Lung (tissue), 12 donors: ENCODE measurements around the gene RTBDN. TPM values are rescaled to one million over a fixed set of nuclear protein-coding genes. Genes with fewer than 3 reads are reported as not detected.

Experiments
- ATAC-seq: fragments of 200-7000 bp; cut with Tn5 transposase; one replicate; pipeline ENCODE4 v1.9.1; 2020; ENCODE audit warnings: moderate number of reproducible peaks; ENCODE audit not compliant: insufficient read depth, low FRiP score
- DNase-seq, 3 donors: peaks; one replicate each; pipeline ENCODE4 v3.0.0-alpha.2; 2013 to 2017
- H3K27ac ChIP-seq, 2 donors: one replicate each; pipeline ENCODE4 v1.5.1; 2013; ENCODE audit warnings: mild to moderate bottlenecking in 2 of 2, moderate library complexity in 2 of 2, control low read depth in 1 of 2, inconsistent platforms in 1 of 2, low read depth in 1 of 2, low read length in 1 of 2
- H3K27me3 ChIP-seq, 3 donors: one replicate each; pipeline ENCODE4 v1.5.1; 2013; ENCODE audit warnings: low read length in 2 of 3; ENCODE audit not compliant: control insufficient read depth in 3 of 3, insufficient read depth in 3 of 3
- H3K36me3 ChIP-seq, 4 donors: one replicate each; pipeline ENCODE4 v1.5.1; 2013; ENCODE audit warnings: low read length in 4 of 4, mild to moderate bottlenecking in 1 of 4, moderate library complexity in 1 of 4; ENCODE audit not compliant: control insufficient read depth in 4 of 4, insufficient read depth in 4 of 4
- H3K4me1 ChIP-seq, 5 donors: one replicate each; pipeline ENCODE4 v1.5.1; 2013; ENCODE audit warnings: low read length in 5 of 5, mild to moderate bottlenecking in 2 of 5, moderate library complexity in 1 of 5; ENCODE audit not compliant: control insufficient read depth in 5 of 5, insufficient read depth in 5 of 5
- H3K4me3 ChIP-seq: one replicate; pipeline ENCODE4 v1.5.1; 2013; ENCODE audit warnings: mild to moderate bottlenecking, control low read depth, moderate library complexity
- H3K9ac ChIP-seq, 2 donors: one replicate each; pipeline ENCODE4 v1.5.1; 2013; ENCODE audit warnings: low read length in 2 of 2, control low read depth in 1 of 2; ENCODE audit not compliant: insufficient read depth in 1 of 2
- H3K9me3 ChIP-seq, 4 donors: one replicate each; pipeline ENCODE4 v1.5.1; 2013; ENCODE audit warnings: low read length in 3 of 4, mild to moderate bottlenecking in 1 of 4, moderate library complexity in 1 of 4; ENCODE audit not compliant: control insufficient read depth in 4 of 4, insufficient read depth in 3 of 4
- WGBS, 2 donors: extraction: QIAGEN DNeasy Blood & Tissue Kit; methylation state at CpG; one replicate each; pipeline ENCODE4 v1.1.7; 2013; 5-methylcytosine and 5-hydroxymethylcytosine counted together
- polyA plus RNA-seq, 2 donors: library from polyadenylated mRNA; stranded (reverse); fragments of 200-250 nt; gene quantifications; one replicate each; pipeline ENCODE4 v1.2.1, GENCODE V29; 2013
- total RNA-seq, 2 donors: library from RNA; depleted of rRNA in 1 of 2; stranded (reverse); fragments of >200 nt in 1 of 2; gene quantifications; one replicate each; pipeline ENCODE4 v1.2.1, GENCODE V29; 2014 to 2021
- TF ChIP-seq, protein P1 (sequence below): IDR thresholded peaks from 2 replicates; pipeline ENCODE4 v1.5.1; 2012; ENCODE audit warnings: mild to moderate bottlenecking; ENCODE audit errors: control extremely low read depth, extremely low read depth
- donor health status: control.
- donor health status: control.
- donor health status: Bipolar disorder and iron deficiency.
- donor health status: healthy.
- donor health status: DM: yes; HTN: yes; CAD: no.

RTBDN gene
- total and polyA plus RNA-seq, 4 donors, result not detected

DNA sequence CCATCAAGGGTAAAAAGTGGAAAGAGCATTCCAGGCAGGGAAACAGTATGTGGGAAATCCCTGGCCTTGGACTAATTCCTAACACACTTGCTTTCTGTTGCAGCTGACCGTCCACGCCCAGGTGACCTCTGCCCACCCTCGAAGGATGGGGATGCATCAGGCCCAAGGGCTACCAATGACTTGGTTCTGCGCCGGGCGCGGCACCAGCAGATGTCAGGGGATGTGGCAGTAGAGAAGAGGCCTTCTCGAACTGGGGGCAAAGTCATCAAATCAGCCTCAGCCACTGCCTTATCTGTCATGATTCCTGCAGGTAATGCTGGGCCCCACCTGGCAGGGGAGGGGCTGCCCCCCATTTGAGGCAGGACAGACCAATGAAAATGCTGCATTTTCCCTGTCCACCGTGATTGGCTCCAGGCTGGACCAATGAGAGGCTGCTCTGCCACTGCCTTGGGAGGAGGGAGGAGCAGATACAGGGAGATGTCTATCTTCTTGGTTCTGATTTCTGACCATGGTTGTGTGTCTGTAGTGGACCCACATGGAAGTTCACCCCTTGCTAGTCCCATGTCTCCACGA is 34.2 kb upstream of the RTBDN start:
- no peak overlapping the region for H3K9ac ChIP-seq
- peaks cover 0 to 11% (median 0%) of the 10 kb centered on the region in 5 donors for H3K4me1 ChIP-seq
- no peak overlapping the region for H3K4me3 ChIP-seq
- ATAC-seq, result no peak
- H3K27me3 ChIP-seq, result no peaks in the 10 kb centered on the region
- peaks cover 0 to 5% (median 0%) of the 10 kb centered on the region in 4 donors for H3K9me3 ChIP-seq
- WGBS, 2 donors, result 95 to 99% methylated on average over 10 of the region's 10 CpGs
- TF ChIP-seq, protein P1, sequence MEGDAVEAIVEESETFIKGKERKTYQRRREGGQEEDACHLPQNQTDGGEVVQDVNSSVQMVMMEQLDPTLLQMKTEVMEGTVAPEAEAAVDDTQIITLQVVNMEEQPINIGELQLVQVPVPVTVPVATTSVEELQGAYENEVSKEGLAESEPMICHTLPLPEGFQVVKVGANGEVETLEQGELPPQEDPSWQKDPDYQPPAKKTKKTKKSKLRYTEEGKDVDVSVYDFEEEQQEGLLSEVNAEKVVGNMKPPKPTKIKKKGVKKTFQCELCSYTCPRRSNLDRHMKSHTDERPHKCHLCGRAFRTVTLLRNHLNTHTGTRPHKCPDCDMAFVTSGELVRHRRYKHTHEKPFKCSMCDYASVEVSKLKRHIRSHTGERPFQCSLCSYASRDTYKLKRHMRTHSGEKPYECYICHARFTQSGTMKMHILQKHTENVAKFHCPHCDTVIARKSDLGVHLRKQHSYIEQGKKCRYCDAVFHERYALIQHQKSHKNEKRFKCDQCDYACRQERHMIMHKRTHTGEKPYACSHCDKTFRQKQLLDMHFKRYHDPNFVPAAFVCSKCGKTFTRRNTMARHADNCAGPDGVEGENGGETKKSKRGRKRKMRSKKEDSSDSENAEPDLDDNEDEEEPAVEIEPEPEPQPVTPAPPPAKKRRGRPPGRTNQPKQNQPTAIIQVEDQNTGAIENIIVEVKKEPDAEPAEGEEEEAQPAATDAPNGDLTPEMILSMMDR, result no peak
- no peak overlapping the region for H3K27ac ChIP-seq
- DNase-seq, result no peak
- no peaks in the 10 kb centered on the region for H3K36me3 ChIP-seq

DNA sequence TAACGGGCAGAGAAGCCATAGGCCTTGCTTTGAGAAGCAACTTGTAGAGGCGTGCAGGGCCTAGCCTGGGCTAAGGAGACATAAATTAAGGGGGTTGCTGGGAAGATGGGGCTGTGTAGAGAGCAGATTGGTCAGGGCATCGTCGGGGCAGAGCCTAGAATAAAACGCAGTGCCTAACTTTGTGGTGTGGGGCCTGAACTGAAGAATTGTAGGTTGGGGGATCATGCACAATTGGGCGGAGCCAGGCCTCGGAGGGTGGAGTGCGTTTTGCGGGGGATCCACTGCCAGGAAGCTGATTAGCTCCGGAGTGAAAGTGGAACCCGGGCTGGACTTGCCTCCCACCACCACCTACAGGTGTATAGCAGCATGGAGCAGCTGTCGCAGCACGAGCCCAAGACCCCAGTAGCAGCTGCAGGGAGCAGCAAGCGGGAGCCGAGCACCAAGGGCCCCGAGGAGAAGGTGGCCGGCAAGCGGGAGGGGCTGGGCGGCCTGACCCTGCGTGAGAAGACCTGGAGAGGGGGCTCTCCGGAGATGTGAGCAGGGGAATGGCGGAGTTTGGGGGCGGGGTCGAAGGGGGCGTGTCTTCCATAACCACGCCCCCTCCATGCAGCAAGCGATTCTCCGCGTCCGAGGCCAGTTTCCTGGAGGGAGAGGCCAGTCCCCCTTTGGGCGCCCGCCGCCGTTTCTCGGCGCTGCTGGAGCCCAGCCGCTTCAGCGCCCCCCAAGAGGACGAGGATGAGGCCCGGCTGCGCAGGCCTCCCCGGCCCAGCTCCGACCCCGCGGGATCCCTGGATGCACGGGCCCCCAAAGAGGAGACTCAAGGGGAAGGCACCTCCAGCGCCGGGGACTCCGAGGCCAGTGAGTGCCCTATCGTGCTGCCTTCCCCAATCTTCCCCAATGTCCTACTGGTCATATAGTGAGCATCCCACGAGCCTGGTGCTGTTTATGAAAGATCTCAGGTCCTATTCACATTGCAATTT is 33.0 kb upstream of the RTBDN start:
- Histone ChIP-seq H3K4me3 (no peak overlapping the region), H3K9me3 (peaks cover 0 to 1% (median 0%) of the 10 kb centered on the region in 4 donors), H3K27me3 (no peaks in the 10 kb centered on the region), H3K4me1 (peaks cover 0 to 9% (median 0%) of the 10 kb centered on the region in 5 donors), H3K9ac (peak overlapping the region in 1 of 2 donors; percentile 21), H3K27ac (no peak overlapping the region), H3K36me3 (no peaks in the 10 kb centered on the region)
- ATAC-seq, result no peak
- peak; percentile 85 to 87 (median 86) for DNase-seq
- WGBS, 2 donors, result 5 to 9% methylated on average over 49 to 51 of the region's 51 CpGs
- TF ChIP-seq, protein P1, result no peak

DNA sequence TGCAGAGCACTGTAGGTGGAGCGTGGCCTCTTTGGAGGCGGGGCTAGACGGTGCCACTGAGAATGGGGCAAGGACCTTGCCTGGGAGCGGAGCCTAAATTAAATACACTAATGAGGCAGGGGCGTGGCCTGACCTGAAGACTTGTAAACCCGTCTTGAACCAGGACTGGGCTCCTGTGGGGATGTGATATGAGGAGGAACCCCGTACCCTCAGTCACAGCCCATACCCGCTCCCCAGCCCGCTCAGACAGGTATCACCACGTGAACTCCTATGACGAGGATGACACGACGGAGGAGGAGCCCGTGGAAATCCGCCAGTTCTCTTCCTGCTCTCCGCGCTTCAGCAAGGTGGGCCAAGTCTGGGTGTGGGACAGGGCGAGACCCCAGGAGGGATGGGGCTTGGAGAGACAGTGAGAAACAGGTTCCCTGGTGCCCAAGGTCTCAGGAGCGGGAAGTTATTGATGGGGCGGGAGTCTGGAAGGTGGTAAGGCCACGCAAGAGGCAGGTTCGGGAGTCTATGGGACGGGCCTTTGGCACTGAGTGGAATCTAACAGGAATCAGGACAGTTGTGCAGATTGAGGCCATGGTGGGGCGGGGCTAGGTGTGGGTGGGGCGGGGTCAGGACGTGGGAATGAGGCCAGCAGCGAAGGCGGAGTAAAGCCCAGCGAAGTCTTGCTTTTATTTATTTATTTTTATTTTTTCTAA is 32.2 kb upstream of the RTBDN start:
- no peak overlapping the region for H3K4me3 ChIP-seq
- no peak overlapping the region for H3K9ac ChIP-seq
- no peak overlapping the region for H3K27ac ChIP-seq
- DNase-seq (no peak), ATAC-seq (no peak)
- peaks cover 0 to 9% (median 0%) of the 10 kb centered on the region in 5 donors for H3K4me1 ChIP-seq
- TF ChIP-seq, protein P1, result no peak
- 89 to 90% methylated on average over 29 of the region's 29 CpGs for WGBS, 2 donors
- no peaks in the 10 kb centered on the region for H3K36me3 ChIP-seq
- no peaks in the 10 kb centered on the region for H3K27me3 ChIP-seq
- peaks cover 0 to 1% (median 0%) of the 10 kb centered on the region in 4 donors for H3K9me3 ChIP-seq
